GM12878 (cell line): ENCODE results near the gene SHISA9.

ENCODE experiments used
- CREB1 ChIP-seq: IDR thresholded peaks from 2 replicates; pipeline ENCODE4 v1.6.1; 2012; ENCODE audit warnings: low read depth, mild to moderate bottlenecking, inconsistent platforms
- GABPA ChIP-seq: IDR thresholded peaks from 2 replicates; pipeline ENCODE4 v1.6.1; 2014; ENCODE audit warnings: antibody characterized with exemption, low read depth, mild to moderate bottlenecking, inconsistent platforms
- NFYB ChIP-seq: IDR thresholded peaks from 2 replicates; pipeline ENCODE4 v1.6.1; 2011; ENCODE audit warnings: low read depth, mild to moderate bottlenecking, low read length, improper control_type of control experiment, moderate library complexity; ENCODE audit not compliant: insufficient read depth

- TF ChIP-seq GABPA (no peak), CREB1 (no peak), NFYB (no peak)
These were observed 167.7 kb downstream of the SHISA9 start for GRCh38 chr16:13068912-13069583.
